HCT116 (cell line): ENCODE measurements around the gene ROGDI. TPM values are rescaled to one million over a fixed set of nuclear protein-coding genes. Genes with fewer than 3 reads are reported as not detected.

Source experiments
- ATAC-seq: fragments of 200-7000 bp; cut with Tn5 transposase; 2 replicates; pipeline ENCODE4 v1.9.1; 2020; ENCODE audit warnings: mild to moderate bottlenecking, moderate library complexity
- BruUV-seq: library from RNA; stranded (reverse); fragments of 400-500 nt; replicated peaks from 2 replicates; lab custom pipeline; 2021; lab: Mats Ljungman, UMichigan
- CTCF ChIA-PET: fragments of 300-600 bp; sonication (Branson Sonifier 250); formaldehyde crosslinking; loops from one replicate; lab custom pipeline; 2021; ENCODE audit warnings: antibody characterized with exemption; lab: Charles Lee
- POLR2A ChIA-PET: fragments of 300-600, 350-600 bp; sonication (Branson Sonifier 250); formaldehyde crosslinking; loops from one replicate; lab custom pipeline; 2021; ENCODE audit warnings: antibody characterized with exemption; lab: Charles Lee
- RAD21 ChIA-PET, 2 experiments: fragments of 300-600 bp; sonication (Branson Sonifier 250); formaldehyde crosslinking; loops; one replicate each; lab custom pipeline; 2023; ENCODE audit warnings: low total read pairs in 2 of 2; ENCODE audit not compliant: uncharacterized antibody in 2 of 2, unreplicated experiment in 2 of 2, low non-redundant PET in 1 of 2; lab: Charles Lee
- DNase-seq: peaks from one replicate; pipeline ENCODE4 v3.0.0-alpha.2; 2010; ENCODE audit warnings: low read depth, low spot score
- H2AFZ ChIP-seq: fragments of 200-600 bp; shearing (Covaris generic), sonication (generic); 2 replicates; pipeline ENCODE4 v1.6.1; 2017; ENCODE audit warnings: low read depth, mixed run types, mixed read lengths, antibody characterized with exemption, low read length; ENCODE audit not compliant: poor library complexity, severe bottlenecking
- H3K27ac ChIP-seq: 2 replicates; pipeline ENCODE4 v1.5.1; 2012; ENCODE audit warnings: low read depth, low read length
- H3K27me3 ChIP-seq: fragments of 200-600 bp; sonication (generic); 2 replicates; pipeline ENCODE4 v1.6.1; 2016; ENCODE audit warnings: mixed run types, low read length, mixed read lengths; ENCODE audit not compliant: insufficient read depth
- H3K36me3 ChIP-seq, 2 experiments: fragments of 200-500 bp in 1 of 2; fragments of 200-600 bp in 1 of 2; sonication (Bioruptor generic) in 1 of 2; sonication (generic) in 1 of 2; 2 replicates each; pipeline versions ENCODE4 v1.5.1 to v1.6.1; 2014 to 2016; ENCODE audit warnings: low read length in 2 of 2, inconsistent platforms in 1 of 2, mixed read lengths in 1 of 2, mixed run types in 1 of 2; ENCODE audit not compliant: insufficient read depth in 2 of 2, control insufficient read depth in 1 of 2
- H3K4me1 ChIP-seq, 2 experiments: fragments of 200-600 bp in 1 of 2; sonication (generic) in 1 of 2; 2 replicates each; pipeline versions ENCODE4 v1.5.1 to v1.6.1; 2012 to 2017; ENCODE audit warnings: low read length in 2 of 2, inconsistent platforms in 1 of 2, mild to moderate bottlenecking in 1 of 2, mixed read lengths in 1 of 2, mixed run types in 1 of 2, moderate library complexity in 1 of 2; ENCODE audit not compliant: insufficient read depth in 2 of 2, control insufficient read depth in 1 of 2
- H3K4me2 ChIP-seq: fragments of 200-600 bp; sonication (generic); 2 replicates; pipeline ENCODE4 v1.6.1; 2017; ENCODE audit warnings: mixed run types, low read length, mixed read lengths
- H3K4me3 ChIP-seq, 2 experiments: fragments of 200-600 bp in 1 of 2; sonication (generic) in 1 of 2; replicated peaks in 1 of 2; 2 replicates each; pipeline ENCODE4 v1.5.1; 2011 to 2016; ENCODE audit warnings: low read length in 2 of 2, control low read depth in 1 of 2, low read depth in 1 of 2, mild to moderate bottlenecking in 1 of 2, mixed read lengths in 1 of 2, mixed run types in 1 of 2
- H3K79me2 ChIP-seq: fragments of 200-600 bp; sonication (generic); 2 replicates; pipeline ENCODE4 v1.6.1; 2017; ENCODE audit warnings: mild to moderate bottlenecking, mixed run types, low read length, moderate library complexity, mixed read lengths; ENCODE audit not compliant: insufficient read depth
- H3K9ac ChIP-seq: fragments of 200-600 bp; sonication (generic); 2 replicates; pipeline ENCODE4 v1.6.1; 2016; ENCODE audit warnings: low read length, mixed read lengths
- H3K9me2 ChIP-seq: fragments of 200-600 bp; sonication (generic), shearing (Covaris generic); 2 replicates; pipeline ENCODE4 v1.6.1; 2017; ENCODE audit warnings: mixed run types, mild to moderate bottlenecking, moderate library complexity; ENCODE audit not compliant: insufficient read depth
- H3K9me3 ChIP-seq, 2 experiments: fragments of 200-500 bp in 1 of 2; fragments of 200-600 bp in 1 of 2; sonication (Bioruptor generic) in 1 of 2; sonication (generic) in 1 of 2; 2 replicates each; pipeline ENCODE4 v1.6.1; 2014 to 2017; ENCODE audit warnings: low read length in 2 of 2, mixed read lengths in 2 of 2, inconsistent platforms in 1 of 2, low read depth in 1 of 2, mild to moderate bottlenecking in 1 of 2, mixed run types in 1 of 2, moderate library complexity in 1 of 2; ENCODE audit not compliant: control insufficient read depth in 1 of 2, insufficient read depth in 1 of 2
- H4K20me1 ChIP-seq: fragments of 200-600 bp; sonication (generic), shearing (Covaris generic); 2 replicates; pipeline ENCODE4 v1.6.1; 2017; ENCODE audit warnings: mixed run types, mild to moderate bottlenecking, moderate library complexity; ENCODE audit not compliant: insufficient read depth
- EGR1 ChIP-seq: IDR thresholded peaks from 2 replicates; pipeline ENCODE4 v1.6.1; 2012; ENCODE audit warnings: low read depth
- EZH2 ChIP-seq: fragments of 200-600 bp; sonication (generic); IDR thresholded peaks from 2 replicates; pipeline ENCODE4 v1.6.1; 2017; ENCODE audit warnings: antibody characterized with exemption, mixed run types
- POLR2A ChIP-seq: IDR thresholded peaks from 2 replicates; pipeline ENCODE4 v1.7.0; 2011; ENCODE audit warnings: borderline replicate concordance; ENCODE audit not compliant: insufficient read depth, insufficient read length; ENCODE audit errors: extremely low read depth
- RAD21 ChIP-seq: IDR thresholded peaks from 2 replicates; pipeline ENCODE4 v1.6.1; 2012; ENCODE audit warnings: low read depth, mild to moderate bottlenecking
- SP1 ChIP-seq: IDR thresholded peaks from 2 replicates; pipeline ENCODE4 v1.6.1; 2012; ENCODE audit warnings: low read depth
- ZFX ChIP-seq: fragments of 450-650 bp; IDR thresholded peaks from 2 replicates; pipeline ENCODE4 v1.6.1; 2017
- ZNF274 ChIP-seq: fragments of 200-500 bp; sonication (Bioruptor generic); IDR thresholded peaks from 2 replicates; pipeline ENCODE4 v1.6.1; 2014; ENCODE audit warnings: mild to moderate bottlenecking, low read depth, low read length, inconsistent platforms
- intact Hi-C: fragments of 100-400 bp; cut with micrococcal nuclease; formaldehyde crosslinking; loops from 2 replicates; pipeline ENCODE4 v1.10.0; 2022
- total RNA-seq: library from RNA; stranded (reverse); gene quantifications from one replicate; pipeline ENCODE4 v1.2.1, GENCODE V29; 2021; ENCODE audit not compliant: unreplicated experiment

Gene ROGDI
- total RNA-seq, 1 experiment from 2014 or later, result 20.1 TPM

- no peak for TF ChIP-seq SP1
- TF ChIP-seq ZFX, result no peak
- no peak for TF ChIP-seq RAD21
- no peak for TF ChIP-seq EGR1
- no peak for TF ChIP-seq POLR2A
- no peak for TF ChIP-seq EZH2
Observed at GRCh38 chr16:4797805-4798252, 4.6 kb downstream of the ROGDI start (continued).

- no peak overlapping the region for H3K27ac ChIP-seq
- ChIA-PET CTCF (no interaction called here), POLR2A (no interaction called here)
- intact Hi-C loops, result no loop called here
- no peak for TF ChIP-seq POLR2A
- TF ChIP-seq ZNF274, result no peak
- no peak for TF ChIP-seq RAD21
- TF ChIP-seq, all 23 proteins: peak for 0
- Histone ChIP-seq H3K9me3 (no peaks in the 10 kb centered on the region), H2AFZ (no peak overlapping the region), H4K20me1 (no peaks in the 10 kb centered on the region), H3K4me3 (no peak overlapping the region), H3K79me2 (no peaks in the 10 kb centered on the region), H3K4me1 (peaks cover 10 to 11% of the 10 kb centered on the region in 2 experiments), H3K36me3 (no peaks in the 10 kb centered on the region), H3K4me2 (no peak overlapping the region), H3K9ac (no peak overlapping the region), H3K27me3 (no peaks in the 10 kb centered on the region), H3K9me2 (no peaks in the 10 kb centered on the region)
- RAD21 ChIA-PET, result no interaction called here
- DNase-seq (no peak), ATAC-seq (no peak)
- no TSS peak for BruUV-seq
Observed at GRCh38 chr16:4796982-4797804, 5.2 kb downstream of the ROGDI start.
